ENCODE results near the gene STUB1.
"Not testable (repeated sequence)": the region's sequence is repeated elsewhere in the genome, so short reads cannot be mapped to it uniquely, and the experiment has no call there.

The STUB1 gene

GRCh38 chr16:711084-711483, 30.9 kb downstream of the STUB1 start:
- no peak for DNase-seq (ENCODE audit: low read depth in 1 of 2, low spot score in 1 of 2)
- TF ChIP-seq REST (IDR thresholded peaks at IDR 0.05; ENCODE audit: insufficient replicate concordance, low read depth) (no peak), POLR2AphosphoS5 (IDR thresholded peaks at IDR 0.05; ENCODE audit: low read depth) (no peak), SPI1 (IDR thresholded peaks at IDR 0.05; ENCODE audit: borderline replicate concordance, low read depth) (no peak), CTCF (IDR thresholded peaks at IDR 0.05; ENCODE audit: insufficient read depth, low read length) (no peak), GABPA (IDR thresholded peaks at IDR 0.05; ENCODE audit: low read depth) (no peak)
- peaks cover 43% of the 10 kb centered on the region for H3K27me3 ChIP-seq (ENCODE audit: insufficient read depth, poor library complexity, severe bottlenecking)

GRCh38 chr16:711548-712320, 31.5 kb downstream of the STUB1 start:
- peak in 1 of 2 experiments; percentile 71 for DNase-seq (ENCODE audit: low read depth in 1 of 2, low spot score in 1 of 2)
- no peak for TF ChIP-seq REST (IDR thresholded peaks at IDR 0.05; ENCODE audit: insufficient replicate concordance, low read depth)
- peak; percentile 59 for TF ChIP-seq CTCF (IDR thresholded peaks at IDR 0.05; ENCODE audit: insufficient read depth, low read length)
- TF ChIP-seq SPI1 (IDR thresholded peaks at IDR 0.05; ENCODE audit: borderline replicate concordance, low read depth), result no peak
- no peak overlapping the region for H3K4me3 ChIP-seq (replicated peaks; ENCODE audit: insufficient read depth, low read length)
- peaks cover 40% of the 10 kb centered on the region for H3K27me3 ChIP-seq (ENCODE audit: insufficient read depth, poor library complexity, severe bottlenecking)
- H3K27ac ChIP-seq (replicated peaks), result no peak overlapping the region

More at GRCh38 chr16:711084-711483, 30.9 kb downstream of the STUB1 start:
- H3K27ac ChIP-seq (replicated peaks), result no peak overlapping the region
- no peak overlapping the region for H3K4me3 ChIP-seq (replicated peaks; ENCODE audit: insufficient read depth, low read length)

GRCh38 chr16:712740-713250, 32.6 kb downstream of the STUB1 start:
- peaks cover 34% of the 10 kb centered on the region for H3K27me3 ChIP-seq (ENCODE audit: insufficient read depth, poor library complexity, severe bottlenecking)
- peak in 1 of 2 experiments; percentile 54 for DNase-seq (ENCODE audit: low read depth in 1 of 2, low spot score in 1 of 2)
- H3K4me3 ChIP-seq (replicated peaks; ENCODE audit: insufficient read depth, low read length); H3K27ac ChIP-seq (replicated peaks): not testable (repeated sequence)

GRCh38 chr16:714079-714478, 33.9 kb downstream of the STUB1 start:
- no peak overlapping the region for H3K27ac ChIP-seq (replicated peaks)
- TF ChIP-seq GABPA (IDR thresholded peaks at IDR 0.05; ENCODE audit: low read depth) (no peak), REST (IDR thresholded peaks at IDR 0.05; ENCODE audit: insufficient replicate concordance, low read depth) (no peak), POLR2AphosphoS5 (IDR thresholded peaks at IDR 0.05; ENCODE audit: low read depth) (no peak), SPI1 (IDR thresholded peaks at IDR 0.05; ENCODE audit: borderline replicate concordance, low read depth) (no peak), CTCF (IDR thresholded peaks at IDR 0.05; ENCODE audit: insufficient read depth, low read length) (no peak)
- peaks cover 29% of the 10 kb centered on the region for H3K27me3 ChIP-seq (ENCODE audit: insufficient read depth, poor library complexity, severe bottlenecking)
- no peak for DNase-seq (ENCODE audit: low read depth in 1 of 2, low spot score in 1 of 2)
- no peak overlapping the region for H3K4me3 ChIP-seq (replicated peaks; ENCODE audit: insufficient read depth, low read length)
